ENCODE results near the gene CNTNAP5. TPM values are rescaled to one million over a fixed set of nuclear protein-coding genes. Genes with fewer than 3 reads are reported as not detected.

The CNTNAP5 gene
- total RNA-seq, 1 donor = not detected

DNA sequence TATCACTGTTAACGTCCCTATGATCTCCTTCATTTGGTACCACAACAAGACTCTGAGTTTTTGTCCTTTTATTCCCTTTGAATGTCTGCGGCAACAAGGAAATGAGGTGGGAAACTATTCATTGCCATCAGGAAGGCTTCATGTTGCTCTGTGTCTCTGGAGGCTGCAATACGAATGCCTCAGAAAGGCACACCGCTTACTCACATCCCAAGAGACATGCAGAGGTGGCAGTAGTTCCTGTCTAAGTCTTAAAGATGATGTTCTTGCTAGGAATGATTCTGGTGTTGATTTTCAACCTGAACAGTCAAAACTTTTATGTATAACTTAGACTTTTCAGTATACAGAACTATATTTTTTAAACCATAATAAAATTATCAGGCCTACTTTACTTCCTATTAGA is 24.0 kb downstream of the CNTNAP5 start:
- no peak for DNase-seq (ENCODE audit: low read depth)
- H3K4me3 ChIP-seq (ENCODE audit: low read depth, low read length) = no peak overlapping the region
- no peak for TF ChIP-seq CTCF (IDR thresholded peaks at IDR 0.05; ENCODE audit: insufficient read depth, low read depth, low read length)

GRCh38 chr2:124050833-124051497 is 25.9 kb downstream of the CNTNAP5 start:
- H3K4me3 ChIP-seq (ENCODE audit: low read depth, low read length) = no peak overlapping the region
- no peak for DNase-seq (ENCODE audit: low read depth)
- TF ChIP-seq CTCF (IDR thresholded peaks at IDR 0.05; ENCODE audit: insufficient read depth, low read depth, low read length) = no peak

GRCh38 chr2:124053796-124054195 is 28.7 kb downstream of the CNTNAP5 start:
- TF ChIP-seq CTCF (IDR thresholded peaks at IDR 0.05; ENCODE audit: insufficient read depth, low read depth, low read length) = no peak
- no peak overlapping the region for H3K4me3 ChIP-seq (ENCODE audit: low read depth, low read length)
- DNase-seq (ENCODE audit: low read depth) = no peak

DNA sequence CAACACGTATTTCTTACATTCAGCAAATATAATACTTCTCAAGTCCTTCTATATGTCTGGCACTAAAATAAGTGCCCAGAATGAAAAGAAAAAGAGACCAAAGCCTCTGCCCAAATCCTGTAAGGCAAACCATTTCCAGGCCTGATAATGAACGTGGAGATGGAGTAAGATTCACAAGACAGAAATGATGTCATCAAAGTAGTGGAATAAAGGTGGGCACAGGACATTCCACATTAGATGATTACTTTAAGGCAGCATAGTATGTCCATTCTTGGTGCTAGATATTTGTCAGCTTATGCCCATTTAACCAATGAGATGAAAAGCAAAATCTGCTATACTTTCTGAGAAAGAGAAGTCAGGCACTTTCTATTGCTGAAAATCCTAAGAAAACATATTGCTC is 38.5 kb downstream of the CNTNAP5 start:
- no peak for DNase-seq (ENCODE audit: low read depth)
- H3K4me3 ChIP-seq (ENCODE audit: low read depth, low read length) = no peak overlapping the region
- no peak for TF ChIP-seq CTCF (IDR thresholded peaks at IDR 0.05; ENCODE audit: insufficient read depth, low read depth, low read length)

GRCh38 chr2:124065636-124066035 is 40.5 kb downstream of the CNTNAP5 start:
- DNase-seq (ENCODE audit: low read depth) = no peak
- no peak overlapping the region for H3K4me3 ChIP-seq (ENCODE audit: low read depth, low read length)
- no peak for TF ChIP-seq CTCF (IDR thresholded peaks at IDR 0.05; ENCODE audit: insufficient read depth, low read depth, low read length)

- no peak for DNase-seq (ENCODE audit: low read depth)
- no peak for TF ChIP-seq CTCF (IDR thresholded peaks at IDR 0.05; ENCODE audit: insufficient read depth, low read depth, low read length)
- no peak overlapping the region for H3K4me3 ChIP-seq (ENCODE audit: low read depth, low read length)
Measured at GRCh38 chr2:124066776-124067175, 41.7 kb downstream of the CNTNAP5 start.

- no peak overlapping the region for H3K4me3 ChIP-seq (ENCODE audit: low read depth, low read length)
- TF ChIP-seq CTCF (IDR thresholded peaks at IDR 0.05; ENCODE audit: insufficient read depth, low read depth, low read length) = no peak
- DNase-seq (ENCODE audit: low read depth) = no peak
Measured at GRCh38 chr2:124079045-124079444, 54.0 kb downstream of the CNTNAP5 start.
